Activated T-cell treated with anti-CD3 and anti-CD28 coated beads for 24 hours (primary cell): ENCODE results near the gene OR1J1.

Experiments used
- DNase-seq: peaks from one replicate; pipeline ENCODE4 v3.0.0-alpha.2; 2020; ENCODE audit warnings: low read depth

OR1J1 gene

GRCh38 chr9:122445155-122445749 is 32.5 kb downstream of the OR1J1 start:
- DNase-seq: no peak

GRCh38 chr9:122444041-122444733 is 33.5 kb downstream of the OR1J1 start:
- no peak for DNase-seq

- DNase-seq: no peak
Observed at GRCh38 chr9:122442568-122442967, 35.2 kb downstream of the OR1J1 start.
